HG02943 (cell line): ENCODE measurements around the gene ERCC2.

Experiments used
- ATAC-seq: cut with Tn5 transposase; IDR thresholded peaks from one replicate; pipeline ENCODE4 v1.9.1; 2021; ENCODE audit warnings: mild to moderate bottlenecking, low read depth, moderate library complexity; ENCODE audit not compliant: unreplicated experiment

Gene ERCC2

GRCh38 chr19:45306518-45307027 lies 63.8 kb downstream of the ERCC2 start:
- no peak for ATAC-seq

GRCh38 chr19:45306040-45306439 lies 64.3 kb downstream of the ERCC2 start:
- ATAC-seq: no peak

- ATAC-seq: no peak
Measured at GRCh38 chr19:45305421-45305820, 65.0 kb downstream of the ERCC2 start.

GRCh38 chr19:45305007-45305406 lies 65.4 kb downstream of the ERCC2 start:
- ATAC-seq: no peak

GRCh38 chr19:45304141-45304926 lies 66.0 kb downstream of the ERCC2 start:
- no peak for ATAC-seq

GRCh38 chr19:45303269-45304060 lies 66.9 kb downstream of the ERCC2 start:
- no peak for ATAC-seq

- no peak for ATAC-seq
Measured at GRCh38 chr19:45302416-45302815, 68.0 kb downstream of the ERCC2 start.
